ENCODE results near the gene METTL8.
"Not testable (repeated sequence)": the region's sequence is repeated elsewhere in the genome, so short reads cannot be mapped to it uniquely, and the experiment has no call there.

DNA sequence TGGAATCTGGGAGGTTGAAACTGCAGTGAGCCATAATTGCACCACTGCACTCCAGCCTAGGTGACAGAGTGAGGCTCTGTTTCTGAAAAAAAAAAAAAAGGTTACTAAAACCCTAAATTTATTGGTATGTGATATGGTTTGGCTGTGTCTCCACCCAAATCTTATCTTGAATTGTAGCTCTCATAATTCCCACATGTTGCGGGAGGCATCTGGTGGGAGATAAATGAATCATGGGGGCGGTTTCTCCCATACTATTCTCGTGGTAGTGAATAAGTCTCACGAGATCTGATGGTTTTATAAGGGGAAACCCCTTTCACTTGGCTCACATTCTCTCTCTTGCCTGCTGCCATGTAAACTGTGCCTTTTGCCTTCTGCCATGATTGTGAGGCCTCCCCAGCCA, 19.1 kb downstream of the METTL8 start:
- not testable (repeated sequence) for TF ChIP-seq CTCF, POLR2A (IDR thresholded peaks at IDR 0.05)

Data from thyroid gland (tissue), 4 donors.